H9 (cell line): ENCODE measurements around the gene PKN3. TPM values are rescaled to one million over a fixed set of nuclear protein-coding genes. Genes with fewer than 3 reads are reported as not detected.

Experiments
- DNase-seq: peaks from one replicate; pipeline ENCODE4 v3.0.0-alpha.2; 2017
- H2AFZ ChIP-seq: one replicate; pipeline ENCODE4 v1.6.1; 2013; ENCODE audit warnings: mild to moderate bottlenecking, low read length, control low read depth, moderate library complexity
- H2AK5ac ChIP-seq: 2 replicates; pipeline ENCODE4 v1.6.1; 2013; ENCODE audit warnings: low read length, control low read depth, mixed read lengths; ENCODE audit not compliant: insufficient read length
- H2BK120ac ChIP-seq: one replicate; pipeline ENCODE4 v1.6.1; 2013; ENCODE audit warnings: low read depth, mild to moderate bottlenecking, low read length, control low read depth, inconsistent platforms; ENCODE audit not compliant: poor library complexity, severe bottlenecking
- H2BK12ac ChIP-seq: 2 replicates; pipeline ENCODE4 v1.6.1; 2013; ENCODE audit warnings: low read length, control low read depth, mixed read lengths, low read depth; ENCODE audit not compliant: insufficient read length
- H2BK15ac ChIP-seq: 2 replicates; pipeline ENCODE4 v1.6.1; 2013; ENCODE audit warnings: low read depth, low read length, control low read depth
- H2BK20ac ChIP-seq: one replicate; pipeline ENCODE4 v1.6.1; 2013; ENCODE audit warnings: low read depth, mild to moderate bottlenecking, low read length, control low read depth, inconsistent platforms; ENCODE audit not compliant: poor library complexity, severe bottlenecking
- H2BK5ac ChIP-seq: 2 replicates; pipeline ENCODE4 v1.6.1; 2013; ENCODE audit warnings: low read length, control low read depth, mixed read lengths; ENCODE audit not compliant: insufficient read length
- H3K14ac ChIP-seq: 2 replicates; pipeline ENCODE4 v1.6.1; 2013; ENCODE audit warnings: low read length, control low read depth; ENCODE audit not compliant: insufficient read depth
- H3K18ac ChIP-seq: 2 replicates; pipeline ENCODE4 v1.6.1; 2013; ENCODE audit warnings: low read depth, mild to moderate bottlenecking, mixed read lengths, low read length, control low read depth; ENCODE audit not compliant: insufficient read length
- H3K23ac ChIP-seq: 2 replicates; pipeline ENCODE4 v1.6.1; 2013; ENCODE audit warnings: low read length, control low read depth, mixed read lengths, low read depth; ENCODE audit not compliant: insufficient read length
- H3K23me2 ChIP-seq: 2 replicates; pipeline ENCODE4 v1.6.1; 2013; ENCODE audit warnings: low read depth, mild to moderate bottlenecking, mixed read lengths, low read length, control low read depth; ENCODE audit not compliant: insufficient read length, poor library complexity, severe bottlenecking
- H3K27ac ChIP-seq: 2 replicates; pipeline ENCODE4 v1.5.1; 2013; ENCODE audit warnings: low read length, control low read depth, mixed read lengths, low read depth; ENCODE audit not compliant: insufficient read length
- H3K27me3 ChIP-seq: 2 replicates; pipeline ENCODE4 v1.6.1; 2013; ENCODE audit warnings: low read length, control low read depth, inconsistent platforms; ENCODE audit not compliant: insufficient read depth
- H3K4ac ChIP-seq: 2 replicates; pipeline ENCODE4 v1.6.1; 2013; ENCODE audit warnings: low read depth, mild to moderate bottlenecking, control low read depth, inconsistent platforms, low read length, moderate library complexity
- H3K4me1 ChIP-seq: 2 replicates; pipeline ENCODE4 v1.6.1; 2013; ENCODE audit warnings: low read length, control low read depth, inconsistent platforms; ENCODE audit not compliant: insufficient read depth
- H3K4me2 ChIP-seq: 2 replicates; pipeline ENCODE4 v1.6.1; 2013; ENCODE audit warnings: low read length, control low read depth, mixed read lengths; ENCODE audit not compliant: insufficient read length, insufficient read depth
- H3K56ac ChIP-seq: 2 replicates; pipeline ENCODE4 v1.6.1; 2013; ENCODE audit warnings: low read depth, mild to moderate bottlenecking, mixed read lengths, low read length, control low read depth; ENCODE audit not compliant: insufficient read length
- H3K79me1 ChIP-seq: 2 replicates; pipeline ENCODE4 v1.6.1; 2013; ENCODE audit warnings: low read depth, mild to moderate bottlenecking, moderate library complexity, low read length, control low read depth, inconsistent platforms; ENCODE audit not compliant: insufficient read depth, poor library complexity, severe bottlenecking
- H3K79me2 ChIP-seq: 2 replicates; pipeline ENCODE4 v1.6.1; 2013; ENCODE audit warnings: low read length, control low read depth, inconsistent platforms; ENCODE audit not compliant: insufficient read depth
- H3K9ac ChIP-seq: 2 replicates; pipeline ENCODE4 v1.6.1; 2013; ENCODE audit warnings: low read length, control low read depth, mixed read lengths; ENCODE audit not compliant: insufficient read length; ENCODE audit errors: extremely low read depth
- H3K9me3 ChIP-seq: one replicate; pipeline ENCODE4 v1.6.1; 2013; ENCODE audit warnings: low read depth, low read length, inconsistent platforms; ENCODE audit not compliant: control insufficient read depth
- H3T11ph ChIP-seq: one replicate; pipeline ENCODE4 v1.6.1; 2013; ENCODE audit warnings: mild to moderate bottlenecking, low read length, control low read depth, inconsistent platforms
- H4K20me1 ChIP-seq: one replicate; pipeline ENCODE4 v1.6.1; 2013; ENCODE audit not compliant: control insufficient read depth, insufficient read length, insufficient read depth
- H4K5ac ChIP-seq: 2 replicates; pipeline ENCODE4 v1.6.1; 2013; ENCODE audit warnings: low read depth, mild to moderate bottlenecking, mixed read lengths, low read length, control low read depth; ENCODE audit not compliant: insufficient read length
- H4K8ac ChIP-seq: replicated peaks from 2 replicates; pipeline ENCODE4 v1.6.1; 2013; ENCODE audit warnings: low read length, control low read depth, mixed read lengths, low read depth; ENCODE audit not compliant: insufficient read length
- H4K91ac ChIP-seq: 2 replicates; pipeline ENCODE4 v1.6.1; 2013; ENCODE audit warnings: low read depth, mild to moderate bottlenecking, moderate library complexity, mixed read lengths, low read length, control low read depth; ENCODE audit not compliant: insufficient read length
- H3K27ac Mint-ChIP-seq, 3 experiments: 2 replicates in 2 of 3; 3 replicates in 1 of 3; pipeline ENCODE4 v1.8.0; 2020 to 2021; ENCODE audit warnings: mixed read lengths in 3 of 3, mild to moderate bottlenecking in 1 of 3, moderate library complexity in 1 of 3
- H3K27me3 Mint-ChIP-seq: 2 replicates; pipeline ENCODE4 v1.8.0; 2021; ENCODE audit warnings: low read depth, mild to moderate bottlenecking, moderate library complexity, mixed read lengths
- H3K36me3 Mint-ChIP-seq, 3 experiments: 2 replicates in 2 of 3; 3 replicates in 1 of 3; pipeline ENCODE4 v1.8.0; 2020 to 2021; ENCODE audit warnings: low read depth in 3 of 3, mixed read lengths in 3 of 3; ENCODE audit not compliant: insufficient read depth in 1 of 3
- H3K4me1 Mint-ChIP-seq, 2 experiments: 2 replicates each; pipeline ENCODE4 v1.8.0; 2020; ENCODE audit warnings: mixed read lengths in 2 of 2
- H3K4me3 Mint-ChIP-seq, 2 experiments: 2 replicates in 1 of 2; 3 replicates in 1 of 2; pipeline ENCODE4 v1.8.0; 2020 to 2021; ENCODE audit warnings: mild to moderate bottlenecking in 2 of 2, mixed read lengths in 2 of 2, moderate library complexity in 1 of 2
- H3K9me3 Mint-ChIP-seq, 2 experiments: 2 replicates in 1 of 2; 3 replicates in 1 of 2; pipeline ENCODE4 v1.8.0; 2020; ENCODE audit warnings: mild to moderate bottlenecking in 2 of 2, mixed read lengths in 2 of 2, moderate library complexity in 1 of 2
- CTCF ChIP-seq: fragments of 200-600 bp; sonication (generic); conservative IDR thresholded peaks from 3 replicates; pipeline ENCODE4 v1.8.0; 2021; ENCODE audit warnings: antibody characterized with exemption, mild to moderate bottlenecking
- WGBS: extraction: QIAGEN DNeasy Blood & Tissue Kit; methylation state at CpG from one replicate; pipeline ENCODE4 v1.1.7; 2013; ENCODE audit warnings: missing lambda C conversion rate, low lambda C conversion rate, mixed read lengths; ENCODE audit not compliant: insufficient read length; ENCODE audit errors: extremely low coverage; 5-methylcytosine and 5-hydroxymethylcytosine counted together
- total RNA-seq: library from RNA; stranded (reverse); gene quantifications from 2 replicates; pipeline ENCODE4 v1.2.1, GENCODE V29; 2021

Gene PKN3
- total RNA-seq, 1 experiment from 2014 or later: 25.0 TPM

DNA sequence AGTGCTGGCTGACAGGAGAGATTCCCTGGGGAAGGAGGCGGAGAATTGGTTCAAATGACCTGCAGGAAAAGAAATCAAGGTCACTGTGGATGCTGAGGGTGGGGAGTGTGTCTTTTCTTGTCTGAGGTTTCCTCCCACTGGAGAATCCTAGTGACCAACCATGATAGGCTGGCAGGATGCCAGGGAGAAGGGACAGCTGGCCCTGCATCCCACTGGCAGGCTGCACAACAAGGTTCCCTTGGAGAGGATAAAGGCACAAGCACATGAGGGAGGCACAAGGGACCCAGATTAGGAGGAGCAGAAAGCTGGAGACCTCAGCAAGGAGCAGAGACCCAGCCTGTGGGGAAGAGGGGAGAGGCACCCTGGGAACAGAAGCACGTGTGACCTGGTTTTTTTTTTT, 33.1 kb downstream of the PKN3 start:
- Histone ChIP-seq H2BK5ac (no peak overlapping the region), H4K20me1 (no peaks in the 10 kb centered on the region), H3K27ac (no peak overlapping the region), H4K91ac (no peak overlapping the region), H3K23ac (no peak overlapping the region), H4K8ac (no peak overlapping the region), H3K27me3 (no peaks in the 10 kb centered on the region), H2AFZ (no peak overlapping the region), H2AK5ac (no peak overlapping the region), H3K23me2 (no peaks in the 10 kb centered on the region), H3T11ph (no peak overlapping the region), H2BK120ac (no peak overlapping the region), H4K5ac (no peak overlapping the region), H2BK15ac (no peak overlapping the region), H3K4ac (no peak overlapping the region), H3K4me1 (no peaks in the 10 kb centered on the region), H3K18ac (no peak overlapping the region), H3K9me3 (no peaks in the 10 kb centered on the region), H2BK20ac (no peak overlapping the region), H3K79me2 (no peaks in the 10 kb centered on the region), H2BK12ac (no peak overlapping the region), H3K56ac (no peak overlapping the region), H3K79me1 (no peaks in the 10 kb centered on the region), H3K9ac (no peak overlapping the region), H3K4me2 (no peak overlapping the region), H3K14ac (no peak overlapping the region)
- peaks cover 6% of the 10 kb centered on the region in 2 experiments for H3K4me1 Mint-ChIP-seq
- TF ChIP-seq CTCF: no peak
- WGBS: no CpG with 5 or more reads among the region's 2 CpGs
- H3K27me3 Mint-ChIP-seq: no peaks in the 10 kb centered on the region; the same call in 1 of the 2 replicates
- H3K9me3 Mint-ChIP-seq: no peaks in the 10 kb centered on the region
- no peak overlapping the region for H3K4me3 Mint-ChIP-seq
- H3K36me3 Mint-ChIP-seq: peaks cover 2 to 34% (median 28%) of the 10 kb centered on the region in 3 experiments; a peak in 6 of 7 replicates
- H3K27ac Mint-ChIP-seq: peak overlapping the region in 1 of 3 experiments; percentile 79; a peak in 3 of 7 replicates
- no peak for DNase-seq
